Measurements from ENCODE around the gene RBBP8NL.
"Not testable (repeated sequence)": the region's sequence is repeated elsewhere in the genome, so short reads cannot be mapped to it uniquely, and the experiment has no call there.

RBBP8NL gene

GRCh38 chr20:62441987-62442539 lies 14.7 kb upstream of the RBBP8NL start:
- no peak for DNase-seq

GRCh38 chr20:62439218-62439617 lies 11.9 kb upstream of the RBBP8NL start:
- DNase-seq = no peak

- DNase-seq = no peak
Measured at GRCh38 chr20:62437927-62438326, 10.6 kb upstream of the RBBP8NL start.

- DNase-seq = no peak
Measured at GRCh38 chr20:62437496-62437895, 10.2 kb upstream of the RBBP8NL start.

DNA sequence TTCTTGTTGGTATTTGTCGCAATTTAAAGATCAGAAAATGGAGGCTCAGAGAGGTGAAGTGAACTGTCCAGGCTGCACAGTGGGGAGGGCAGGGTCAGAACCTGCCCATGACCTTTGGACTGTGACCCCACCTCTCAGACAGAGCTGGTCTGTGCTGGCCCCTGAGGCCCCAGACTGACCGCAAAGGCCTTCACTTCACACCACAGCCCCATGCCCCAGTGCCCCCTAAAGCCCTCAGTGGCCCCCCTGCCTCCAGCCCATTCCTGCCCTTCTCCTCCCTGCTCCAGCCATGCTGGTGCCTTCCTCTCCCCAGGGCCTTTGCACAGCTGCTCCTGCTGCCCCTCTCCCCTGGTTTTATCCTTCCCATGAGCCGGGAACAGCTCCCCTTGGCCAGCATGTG lies 9.4 kb upstream of the RBBP8NL start:
- no peak for DNase-seq

DNA sequence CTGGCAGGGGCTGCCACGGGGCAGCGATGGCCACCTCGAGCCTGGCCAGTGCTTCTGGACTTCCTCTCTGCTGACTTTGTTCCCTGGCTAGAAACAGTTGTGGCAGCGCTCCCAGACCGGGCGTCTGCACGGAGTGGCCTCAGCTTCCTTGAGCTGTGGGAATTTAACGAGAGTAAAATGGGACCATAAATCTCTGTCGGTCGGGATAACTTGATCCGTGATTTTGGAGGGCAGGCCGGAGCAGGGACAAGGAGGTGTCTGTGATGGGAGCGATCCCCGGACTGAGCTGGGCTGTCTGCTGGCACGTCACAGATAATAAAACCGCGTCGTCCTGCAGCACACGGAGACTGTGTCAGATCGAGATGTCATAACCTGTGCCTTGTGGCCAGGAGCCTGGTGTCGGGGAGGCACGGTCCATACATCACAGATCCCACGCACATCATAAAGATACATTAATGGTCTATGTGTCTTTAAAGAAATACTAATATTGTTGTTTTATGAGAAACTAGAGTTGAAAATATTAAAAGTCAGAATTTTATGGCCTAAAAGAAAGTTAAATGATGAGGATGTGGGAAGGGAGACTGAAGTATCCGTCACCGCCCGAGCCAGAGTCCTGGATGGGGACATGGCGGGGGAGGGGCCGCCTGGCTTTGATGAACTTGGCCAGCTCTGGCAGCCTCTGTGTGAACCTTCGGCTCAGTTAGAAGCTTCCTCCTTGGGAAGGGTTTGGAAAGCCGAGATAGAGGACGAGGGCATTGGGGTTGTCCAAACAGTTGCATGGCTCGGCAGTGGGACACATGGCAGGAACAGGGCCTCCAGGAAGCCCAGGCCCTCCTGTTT lies 6.5 kb upstream of the RBBP8NL start:
- no peak for DNase-seq

DNA sequence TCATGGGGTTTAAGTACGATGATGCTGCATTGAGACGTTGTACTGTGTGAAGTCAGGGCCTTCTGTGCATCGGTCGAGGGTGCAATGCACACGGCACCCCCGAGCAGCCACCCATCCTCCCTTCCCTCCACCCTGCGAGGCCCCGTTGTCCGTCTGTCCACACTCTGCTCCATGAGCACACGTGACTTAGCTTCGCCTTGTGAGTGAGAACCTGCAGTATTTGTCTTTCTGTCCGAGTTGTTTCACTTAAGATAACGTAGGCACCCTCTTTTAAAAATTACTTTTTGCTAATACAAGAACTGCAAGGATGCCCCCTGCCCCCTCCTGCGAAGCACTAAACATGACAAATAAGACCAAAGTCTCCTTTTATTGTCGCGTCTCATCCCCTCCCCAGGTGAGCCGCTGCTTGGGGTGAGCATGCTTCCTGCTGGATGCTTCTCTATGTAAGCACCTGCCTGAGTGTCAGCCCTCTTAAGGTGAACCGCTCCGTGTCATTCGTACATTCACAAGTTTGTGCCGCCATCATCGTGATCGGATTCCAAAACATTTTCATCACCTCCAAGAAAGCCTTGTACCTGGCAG lies 3.6 kb upstream of the RBBP8NL start:
- no peak for DNase-seq

DNA sequence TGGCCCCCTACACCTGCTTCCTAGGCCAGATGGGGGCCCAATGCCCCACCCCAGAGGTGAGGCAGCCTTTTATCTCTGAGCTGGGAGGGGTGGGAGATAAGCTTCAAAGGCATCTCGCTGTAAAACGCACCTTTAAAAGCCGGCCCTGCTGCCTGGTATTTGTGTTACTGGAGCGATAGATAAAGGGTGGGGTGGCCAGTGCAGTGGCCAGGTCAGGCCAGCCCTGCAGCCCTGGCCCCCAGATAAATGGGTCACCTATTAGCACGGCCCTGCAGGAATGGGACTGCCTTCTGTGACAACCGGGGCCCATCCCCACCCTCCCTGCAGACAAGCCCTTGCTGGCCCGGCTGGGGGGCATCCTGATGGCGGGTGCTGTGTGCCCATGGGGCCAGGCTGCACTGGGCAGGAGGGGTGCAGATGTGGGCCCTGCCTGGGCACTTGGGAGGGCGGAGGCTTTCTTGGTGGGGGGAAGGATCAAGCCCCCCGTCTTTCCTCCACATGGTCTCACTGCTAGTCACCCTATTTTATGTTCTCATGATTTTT lies 3.0 kb upstream of the RBBP8NL start:
- no peak for DNase-seq

DNA sequence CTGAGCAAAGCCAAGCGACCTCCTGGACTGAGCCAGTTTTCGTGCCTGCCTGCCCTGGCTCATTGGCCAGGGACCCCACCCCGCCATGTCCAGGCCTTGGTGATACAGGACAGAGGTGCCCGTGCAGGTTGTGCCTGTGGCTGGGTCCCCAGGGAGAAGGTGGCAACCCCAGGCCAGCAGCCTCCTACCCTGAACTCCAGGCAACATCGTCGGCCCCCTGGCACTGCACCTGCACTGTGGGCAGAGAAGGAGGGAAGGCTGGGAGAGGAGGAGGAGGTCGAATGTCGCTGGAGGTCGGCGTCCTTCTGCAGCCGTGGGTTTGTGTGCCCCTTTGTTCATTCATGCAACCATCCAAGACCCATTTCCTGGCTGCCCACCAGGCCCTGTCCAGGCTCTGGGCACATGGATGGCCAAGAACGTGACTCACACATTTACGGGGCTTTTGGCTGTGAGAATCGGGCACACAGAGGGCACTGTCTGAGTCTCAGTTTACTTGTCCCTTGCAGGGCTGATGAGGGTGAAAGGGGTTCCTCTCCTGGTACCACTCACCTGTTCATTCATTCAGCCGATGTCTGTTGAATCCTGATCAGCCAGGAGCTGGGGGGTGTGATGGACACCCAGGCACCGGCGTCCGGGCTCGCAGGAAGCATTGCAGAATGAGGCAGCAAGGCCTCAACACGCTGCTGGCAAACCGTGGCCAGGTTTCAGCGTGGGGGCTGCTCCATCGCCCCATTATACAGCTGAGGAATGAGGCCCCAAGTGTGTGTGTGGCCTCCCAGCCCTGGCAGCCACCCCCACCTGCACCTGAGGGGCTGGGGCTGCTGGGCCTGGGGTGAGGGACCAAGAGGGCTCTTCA lies 2.3 kb upstream of the RBBP8NL start:
- DNase-seq = no peak

- no peak for DNase-seq
Measured at GRCh38 chr20:62428396-62429295, 1.3 kb upstream of the RBBP8NL start.

- DNase-seq = no peak
Measured at GRCh38 chr20:62428002-62428372, 648 bp upstream of the RBBP8NL start.

- DNase-seq = no peak
Measured at GRCh38 chr20:62426699-62427131, 624 bp downstream of the RBBP8NL start.

DNA sequence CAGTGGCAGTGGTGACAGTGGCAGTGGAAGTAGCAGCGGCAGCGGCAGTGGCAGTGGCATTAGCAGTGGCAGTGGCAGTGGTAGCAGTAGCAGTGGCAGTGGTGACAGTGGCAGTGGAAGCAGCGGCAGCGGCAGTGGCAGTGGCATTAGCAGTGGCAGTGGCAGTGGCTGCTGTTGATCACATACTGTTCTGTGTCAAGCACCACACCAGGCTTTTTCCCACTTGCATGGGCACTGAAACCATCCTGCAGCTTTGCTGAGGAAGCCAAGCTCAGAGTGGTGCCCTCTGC lies 1.3 kb downstream of the RBBP8NL start:
- not testable (repeated sequence) for DNase-seq

DNA sequence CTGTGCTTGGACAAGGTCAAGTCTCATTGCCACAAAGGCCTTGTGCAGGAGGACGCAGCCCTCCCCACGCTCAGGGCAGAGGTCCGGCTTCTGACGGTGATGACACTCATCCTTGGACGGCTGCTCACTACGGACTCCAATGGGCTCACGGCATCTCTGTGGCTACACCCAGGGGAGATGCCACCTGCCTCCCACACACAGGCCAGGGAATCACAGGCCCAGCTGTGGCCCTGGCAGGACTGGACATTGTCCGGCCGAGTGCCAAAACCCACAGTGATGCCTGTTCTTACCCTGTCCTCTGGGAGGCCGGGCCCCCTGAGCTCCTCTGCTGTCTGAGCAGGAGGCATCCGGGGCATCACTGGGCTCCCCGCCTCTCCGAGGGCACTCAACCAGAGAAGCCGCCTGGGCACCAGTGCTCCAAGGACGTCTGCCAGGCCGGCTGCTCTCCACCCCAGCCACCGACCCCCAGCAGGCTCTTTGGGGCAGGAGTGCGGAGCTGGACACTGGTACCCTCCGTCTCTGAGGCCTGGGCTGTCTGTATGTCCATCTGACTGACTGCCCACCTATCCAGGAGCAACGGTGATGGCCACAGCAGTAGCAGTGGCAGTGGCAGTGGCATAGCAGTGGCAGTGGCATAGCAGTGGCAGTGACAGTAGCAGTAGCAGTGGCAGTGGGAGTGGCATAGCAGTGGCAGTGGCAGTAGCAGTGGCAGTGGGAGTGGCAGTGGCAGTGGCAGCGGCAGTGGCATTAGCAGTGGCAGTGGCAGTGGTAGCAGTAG lies 1.9 kb downstream of the RBBP8NL start:
- no peak for DNase-seq

- DNase-seq = no peak
Measured at GRCh38 chr20:62424249-62425107, 2.9 kb downstream of the RBBP8NL start.

DNA sequence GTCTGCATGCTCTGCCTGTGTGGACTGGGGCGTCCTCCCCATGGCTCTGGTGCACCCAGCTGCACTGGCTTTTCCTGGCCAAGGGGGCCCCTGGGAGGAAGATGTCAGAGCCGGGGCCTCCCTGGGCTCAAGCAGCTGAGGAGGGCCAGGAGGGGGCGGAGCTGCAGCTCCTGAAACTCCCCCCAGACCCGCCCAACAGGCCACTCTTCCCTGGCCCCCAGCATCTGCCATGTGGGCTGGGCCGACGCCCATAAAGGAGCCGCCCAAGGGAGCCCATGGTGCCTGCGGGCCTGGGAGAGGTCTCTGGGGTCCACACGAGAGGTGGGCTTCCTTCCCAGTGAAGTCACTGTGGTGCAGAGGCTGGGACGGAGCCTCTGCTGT lies 4.0 kb downstream of the RBBP8NL start:
- no peak for DNase-seq

DNA sequence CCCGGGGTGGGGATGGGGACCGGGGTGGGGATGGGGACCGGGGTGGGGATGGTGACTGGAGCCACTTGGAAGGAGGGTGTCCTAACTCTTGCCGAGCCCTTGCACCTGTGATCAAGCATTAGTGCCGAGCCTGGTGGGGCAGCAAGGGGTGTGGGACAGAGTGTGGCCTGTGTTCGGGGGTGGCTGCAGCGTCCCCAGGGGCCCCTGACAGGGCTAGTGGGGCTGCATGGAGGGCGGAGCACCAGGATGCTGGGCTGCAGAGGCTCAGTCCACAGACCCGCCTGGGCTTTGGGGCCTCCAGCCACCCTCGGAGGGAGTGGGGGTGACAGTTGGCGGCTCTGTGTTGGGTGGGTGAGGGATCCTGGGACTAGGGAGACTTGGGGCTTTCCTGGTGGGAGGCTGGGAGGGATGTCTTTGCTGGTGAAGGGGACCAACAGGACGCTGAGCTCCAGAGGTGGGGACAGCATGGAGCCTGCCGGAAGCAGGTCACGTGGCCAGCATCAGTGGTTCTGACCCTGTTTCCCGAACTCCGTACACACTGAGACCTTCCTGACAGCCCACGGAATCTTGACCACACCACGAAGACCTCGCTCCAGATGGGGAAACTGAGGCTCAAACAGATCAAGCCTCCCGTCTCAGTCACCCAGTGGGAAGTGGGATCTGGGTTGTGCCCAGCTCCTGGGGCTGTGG lies 4.6 kb downstream of the RBBP8NL start:
- no peak for DNase-seq

GRCh38 chr20:62421716-62421990 lies 5.7 kb downstream of the RBBP8NL start:
- DNase-seq = no peak

DNA sequence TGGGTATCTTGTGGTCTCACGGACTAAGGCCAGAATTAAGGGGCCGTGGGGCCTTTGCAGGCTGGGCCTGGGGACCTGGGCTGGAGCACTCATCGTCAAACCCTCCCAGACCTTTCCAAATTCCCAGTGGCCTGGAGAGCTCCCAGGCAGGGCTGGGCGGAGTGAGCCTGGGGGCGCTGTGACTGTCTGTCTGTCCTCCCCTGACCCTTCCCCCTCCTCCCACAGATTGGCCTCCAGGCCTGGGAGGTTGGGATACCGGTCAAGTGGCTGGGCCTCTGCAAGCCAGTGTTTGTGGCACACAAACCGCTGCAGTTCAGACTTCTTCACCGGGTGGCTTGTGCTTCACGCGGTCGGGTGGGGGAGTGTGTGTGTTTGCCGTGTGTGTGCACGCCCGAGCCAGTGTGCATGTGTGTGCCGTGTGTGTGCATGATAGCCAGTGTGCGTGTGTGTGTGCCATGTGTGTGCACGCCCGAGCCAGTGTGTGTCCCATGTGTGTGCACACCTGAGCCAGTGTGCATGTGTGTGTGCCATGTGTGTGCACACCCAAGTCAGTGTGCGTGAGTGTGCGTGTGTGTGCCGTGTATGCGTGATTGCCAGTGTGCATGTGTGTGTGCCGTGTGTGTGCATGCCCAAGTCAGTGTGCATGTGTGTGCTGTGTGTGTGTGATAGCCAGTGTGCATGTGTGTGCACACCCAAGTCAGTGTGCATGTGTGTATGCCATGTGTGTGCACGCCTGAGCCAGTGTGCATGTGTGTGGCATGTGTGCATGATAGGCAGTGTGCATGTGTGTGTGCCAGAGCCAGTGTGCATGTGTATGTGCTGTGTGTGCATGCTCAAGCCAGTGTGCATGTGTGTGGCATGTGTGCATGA lies 6.3 kb downstream of the RBBP8NL start:
- no peak for DNase-seq

Measured in NCI-H2227 treated with DMSO at 0.1 percent for 48 hours (cell line).